AG04450 (cell line): ENCODE results near the gene ZNF488. TPM values are rescaled to one million over a fixed set of nuclear protein-coding genes. Genes with fewer than 3 reads are reported as not detected.
"Not testable (repeated sequence)": the region's sequence is repeated elsewhere in the genome, so short reads cannot be mapped to it uniquely, and the experiment has no call there.

ENCODE experiments used
- CTCF ChIA-PET: fragments of 300-600, 350-600 bp; formaldehyde crosslinking; extraction: SDS; loops from one replicate; lab custom pipeline; 2022; ENCODE audit warnings: antibody characterized with exemption, inconsistent platforms; lab: Charles Lee
- POLR2A ChIA-PET: fragments of 350-600 bp; formaldehyde crosslinking; extraction: SDS; loops from one replicate; lab custom pipeline; 2021; ENCODE audit warnings: antibody characterized with exemption, inconsistent platforms; lab: Yijun Ruan, JAX
- DNase-seq: peaks from one replicate; pipeline ENCODE4 v3.0.0-alpha.2; 2011; ENCODE audit warnings: low read depth, low spot score
- H3K27ac ChIP-seq: one replicate; pipeline ENCODE4 v1.5.1; 2012; ENCODE audit warnings: low read depth, low read length, control low read depth
- H3K27me3 ChIP-seq: one replicate; pipeline ENCODE4 v1.6.0; 2012; ENCODE audit warnings: low read length; ENCODE audit not compliant: control insufficient read depth, insufficient read depth
- H3K4me3 ChIP-seq: 2 replicates; pipeline ENCODE4 v1.5.1; 2011; ENCODE audit warnings: mild to moderate bottlenecking, low read depth, low read length, control low read depth
- H3K9me3 ChIP-seq: 2 replicates; pipeline ENCODE4 v1.5.1; 2012; ENCODE audit warnings: low read length; ENCODE audit not compliant: control insufficient read depth, insufficient read depth
- polyA plus RNA-seq: library from polyadenylated mRNA; depleted of rRNA; stranded (reverse); fragments of >200 nt; gene quantifications from 2 replicates; pipeline ENCODE4 v1.2.3, GENCODE V29; 2011
- TF ChIP-seq, protein P1 (sequence below): IDR thresholded peaks from 2 replicates; pipeline ENCODE4 v1.5.1; 2011; ENCODE audit warnings: low read depth, low read length, control low read depth, inconsistent platforms

The ZNF488 gene
- polyA plus RNA-seq, 1 experiment, result 0.16 TPM

DNA sequence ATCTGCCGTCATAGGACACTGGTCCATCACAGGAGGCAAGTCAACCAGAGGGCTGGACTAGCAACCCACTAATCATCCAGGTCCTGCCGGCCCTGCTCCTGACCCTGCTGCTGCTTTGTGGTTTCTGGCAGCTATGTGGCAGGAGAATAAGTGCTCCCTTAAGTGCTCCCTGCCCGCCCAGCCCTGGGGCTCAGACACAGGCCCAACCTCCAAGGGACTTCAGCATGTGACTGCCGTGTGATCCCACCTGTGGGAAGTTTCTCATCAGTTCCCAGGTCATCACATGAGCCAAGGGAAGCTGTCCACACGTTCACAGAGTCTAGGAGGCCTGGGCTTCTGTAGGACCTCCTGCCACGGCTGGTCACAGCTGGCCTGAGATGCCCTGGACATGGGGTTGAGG is 34.2 kb upstream of the ZNF488 start:
- Histone ChIP-seq H3K9me3 (peaks cover 4% of the 10 kb centered on the region; the same call in 1 of the 2 replicates), H3K4me3 (no peak overlapping the region), H3K27ac (no peak overlapping the region), H3K27me3 (peaks cover 31% of the 10 kb centered on the region)
- DNase-seq, result no peak
- POLR2A ChIA-PET, result no interaction called here
- CTCF ChIA-PET, result interaction anchor here (1.3 kb wide), 1 partner anchor 20 kb away, joined by 5 read pairs; no protein-coding TSS in a partner anchor
- TF ChIP-seq, protein P1, sequence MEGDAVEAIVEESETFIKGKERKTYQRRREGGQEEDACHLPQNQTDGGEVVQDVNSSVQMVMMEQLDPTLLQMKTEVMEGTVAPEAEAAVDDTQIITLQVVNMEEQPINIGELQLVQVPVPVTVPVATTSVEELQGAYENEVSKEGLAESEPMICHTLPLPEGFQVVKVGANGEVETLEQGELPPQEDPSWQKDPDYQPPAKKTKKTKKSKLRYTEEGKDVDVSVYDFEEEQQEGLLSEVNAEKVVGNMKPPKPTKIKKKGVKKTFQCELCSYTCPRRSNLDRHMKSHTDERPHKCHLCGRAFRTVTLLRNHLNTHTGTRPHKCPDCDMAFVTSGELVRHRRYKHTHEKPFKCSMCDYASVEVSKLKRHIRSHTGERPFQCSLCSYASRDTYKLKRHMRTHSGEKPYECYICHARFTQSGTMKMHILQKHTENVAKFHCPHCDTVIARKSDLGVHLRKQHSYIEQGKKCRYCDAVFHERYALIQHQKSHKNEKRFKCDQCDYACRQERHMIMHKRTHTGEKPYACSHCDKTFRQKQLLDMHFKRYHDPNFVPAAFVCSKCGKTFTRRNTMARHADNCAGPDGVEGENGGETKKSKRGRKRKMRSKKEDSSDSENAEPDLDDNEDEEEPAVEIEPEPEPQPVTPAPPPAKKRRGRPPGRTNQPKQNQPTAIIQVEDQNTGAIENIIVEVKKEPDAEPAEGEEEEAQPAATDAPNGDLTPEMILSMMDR, result no peak

DNA sequence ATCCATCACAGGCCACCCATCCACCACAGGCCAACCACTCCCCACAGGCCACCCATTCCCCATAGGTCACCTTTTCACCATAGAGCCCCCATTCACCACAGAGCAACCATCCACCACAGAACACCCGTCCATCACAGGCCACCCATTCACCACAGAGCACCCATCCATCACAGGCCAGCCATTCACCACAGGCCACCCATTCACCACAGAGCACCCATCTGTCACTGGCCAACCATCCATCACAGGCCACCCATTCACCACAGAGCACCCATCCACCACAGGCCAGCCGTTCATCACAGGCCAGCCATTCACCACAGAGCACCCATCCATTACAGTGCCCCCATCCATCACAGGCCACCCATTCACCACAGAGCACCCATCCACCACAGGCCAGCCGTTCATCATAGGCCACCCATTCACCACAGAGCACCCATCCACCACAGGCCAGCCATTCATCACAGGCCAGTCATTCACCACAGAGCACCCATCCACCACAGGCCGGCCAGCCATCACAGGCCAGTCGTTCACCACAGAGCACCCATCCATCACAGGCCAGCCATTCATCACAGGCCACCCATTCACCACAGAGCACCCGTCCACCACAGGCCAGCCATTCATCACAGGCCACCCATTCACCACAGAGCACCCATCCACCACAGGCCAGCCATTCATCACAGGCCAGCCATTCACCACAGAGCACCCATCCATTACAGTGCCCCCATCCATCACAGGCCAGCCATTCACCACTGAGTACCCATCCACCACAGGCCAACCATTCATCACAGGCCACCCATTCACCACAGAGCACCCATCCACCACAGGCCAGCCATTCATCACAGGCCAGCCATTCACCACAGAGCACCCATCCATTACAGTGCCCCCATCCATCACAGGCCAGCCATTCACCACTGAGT is 32.5 kb upstream of the ZNF488 start:
- POLR2A ChIA-PET, H3K4me3 ChIP-seq, DNase-seq, CTCF ChIA-PET, H3K9me3 ChIP-seq, H3K27ac ChIP-seq: not testable (repeated sequence)
- peaks cover 34% of the 10 kb centered on the region for H3K27me3 ChIP-seq

DNA sequence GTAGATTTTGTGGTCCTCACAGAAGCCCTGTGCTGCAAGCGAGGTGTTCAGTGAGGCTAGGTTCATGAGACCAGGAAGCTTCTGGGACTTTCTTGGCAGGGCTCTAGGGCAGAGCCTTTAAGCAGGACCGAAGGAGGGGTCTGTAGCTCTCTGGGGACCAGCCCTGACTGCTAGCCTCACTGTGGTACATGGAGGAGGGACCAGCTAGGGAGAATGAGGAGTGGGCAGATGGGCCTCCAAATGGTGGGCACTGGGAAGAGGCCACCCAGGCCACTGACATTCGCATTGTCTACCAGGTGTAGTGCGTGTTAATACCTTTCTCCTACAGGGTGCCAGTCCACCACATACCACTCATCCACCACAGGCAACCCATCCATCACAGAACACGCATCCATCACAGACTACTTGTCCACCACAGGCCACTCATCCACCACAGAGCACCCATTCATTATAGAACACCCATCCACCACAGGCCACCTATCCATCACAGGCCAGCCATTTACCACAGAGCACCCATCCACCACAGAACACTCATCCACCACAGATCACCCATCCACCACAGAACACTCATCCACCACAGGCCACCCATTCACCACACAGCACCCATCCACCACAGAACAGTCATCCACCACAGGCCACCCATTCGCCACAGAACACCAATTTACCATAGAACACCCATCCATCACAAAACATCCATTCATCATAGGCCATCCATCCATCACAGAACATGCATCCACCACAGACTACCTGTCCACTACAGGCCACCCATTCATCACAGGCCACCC is 31.6 kb upstream of the ZNF488 start:
- TF ChIP-seq, protein P1, result no peak
- Histone ChIP-seq H3K27ac (no peak overlapping the region), H3K4me3 (no peak overlapping the region), H3K27me3 (peaks cover 38% of the 10 kb centered on the region), H3K9me3 (peaks cover 4% of the 10 kb centered on the region; the same call in 1 of the 2 replicates)
- CTCF ChIA-PET, result no interaction called here
- no peak for DNase-seq
- POLR2A ChIA-PET, result no interaction called here

DNA sequence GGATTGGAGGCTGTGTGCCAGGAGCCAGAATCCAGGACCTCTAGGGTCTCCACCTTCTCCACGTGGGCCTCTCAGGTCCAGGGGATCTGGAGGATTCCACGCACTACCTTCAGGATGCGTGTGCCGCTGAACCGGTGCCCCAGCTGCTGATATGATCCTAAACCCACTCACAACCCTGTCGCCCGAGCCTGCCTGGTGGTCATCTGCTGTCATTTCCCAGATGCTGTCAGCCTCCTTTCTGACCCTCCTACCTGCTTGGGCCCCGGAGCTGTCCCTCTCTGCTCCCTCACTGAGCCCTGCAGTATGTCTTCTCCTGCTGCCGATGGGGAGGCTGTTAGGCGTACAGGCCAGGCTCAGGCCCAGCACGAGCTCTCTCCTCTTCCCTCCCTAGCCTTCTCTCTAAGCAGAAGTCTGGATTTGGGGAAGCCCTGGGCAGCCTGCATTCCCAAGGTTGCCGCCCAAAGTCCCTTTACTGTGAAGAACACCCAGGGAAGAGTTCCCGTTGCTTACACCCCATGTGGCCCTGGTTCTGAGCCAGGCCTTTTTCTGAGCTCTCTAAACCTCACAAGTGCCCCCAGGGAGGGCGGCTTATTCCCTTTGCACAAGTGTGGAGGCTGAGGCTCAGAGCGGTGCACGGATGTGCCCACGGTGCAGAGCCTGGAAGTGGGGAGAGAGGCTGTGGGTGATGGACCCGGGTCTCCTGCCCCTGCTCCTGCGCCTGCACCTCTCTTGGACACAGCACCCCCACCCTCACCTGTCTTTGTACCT is 30.8 kb upstream of the ZNF488 start:
- no peak overlapping the region for H3K27ac ChIP-seq
- ChIA-PET CTCF (no interaction called here), POLR2A (no interaction called here)
- no peak for DNase-seq
- H3K4me3 ChIP-seq, result no peak overlapping the region
- peaks cover 4% of the 10 kb centered on the region; the same call in 1 of the 2 replicates for H3K9me3 ChIP-seq
- TF ChIP-seq, protein P1, result no peak
- peaks cover 36% of the 10 kb centered on the region for H3K27me3 ChIP-seq

DNA sequence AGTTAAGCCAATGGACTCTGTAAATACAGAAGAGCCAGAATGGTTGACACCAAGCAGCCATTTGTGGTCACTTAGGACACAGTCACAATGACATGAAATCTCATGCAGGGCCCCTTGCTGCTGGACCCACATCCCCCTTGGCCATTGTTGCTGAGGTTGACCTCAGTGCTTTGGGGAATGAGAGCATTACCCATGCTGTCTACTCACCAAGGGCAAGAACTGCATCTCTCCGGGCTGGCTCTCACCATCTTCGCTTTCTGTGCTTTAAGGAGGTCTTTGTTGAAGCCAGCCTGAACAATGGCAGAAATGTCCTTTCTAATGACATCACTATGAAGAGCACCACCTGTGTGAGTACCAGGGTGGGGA is 30.1 kb upstream of the ZNF488 start:
- H3K27me3 ChIP-seq, result peaks cover 34% of the 10 kb centered on the region
- peaks cover 4% of the 10 kb centered on the region; the same call in 1 of the 2 replicates for H3K9me3 ChIP-seq
- H3K27ac ChIP-seq, result no peak overlapping the region
- ChIA-PET POLR2A (no interaction called here), CTCF (no interaction called here)
- TF ChIP-seq, protein P1, result no peak
- no peak for DNase-seq
- H3K4me3 ChIP-seq, result no peak overlapping the region
